GM13976 (cell line): ENCODE data around the gene FCHSD2.

ENCODE experiments used
- DNase-seq: peaks from one replicate; pipeline ENCODE4 v3.0.0; 2012; ENCODE audit warnings: low spot score
- in situ Hi-C: fragments of 300-500 bp; cut with MboI; formaldehyde crosslinking; loops from one replicate; pipeline ENCODE4 v1.12.0; 2022; ENCODE audit warnings: low sequenced_read_pairs, mixed read lengths, inconsistent platforms; ENCODE audit not compliant: unreplicated experiment
- TF ChIP-seq, protein P1 (sequence below): IDR thresholded peaks from 2 replicates; pipeline ENCODE4 v1.5.1; 2012; ENCODE audit warnings: borderline replicate concordance, mild to moderate bottlenecking; ENCODE audit not compliant: insufficient read depth; ENCODE audit errors: extremely low read depth, missing control alignments, control extremely low read depth

Gene FCHSD2

DNA sequence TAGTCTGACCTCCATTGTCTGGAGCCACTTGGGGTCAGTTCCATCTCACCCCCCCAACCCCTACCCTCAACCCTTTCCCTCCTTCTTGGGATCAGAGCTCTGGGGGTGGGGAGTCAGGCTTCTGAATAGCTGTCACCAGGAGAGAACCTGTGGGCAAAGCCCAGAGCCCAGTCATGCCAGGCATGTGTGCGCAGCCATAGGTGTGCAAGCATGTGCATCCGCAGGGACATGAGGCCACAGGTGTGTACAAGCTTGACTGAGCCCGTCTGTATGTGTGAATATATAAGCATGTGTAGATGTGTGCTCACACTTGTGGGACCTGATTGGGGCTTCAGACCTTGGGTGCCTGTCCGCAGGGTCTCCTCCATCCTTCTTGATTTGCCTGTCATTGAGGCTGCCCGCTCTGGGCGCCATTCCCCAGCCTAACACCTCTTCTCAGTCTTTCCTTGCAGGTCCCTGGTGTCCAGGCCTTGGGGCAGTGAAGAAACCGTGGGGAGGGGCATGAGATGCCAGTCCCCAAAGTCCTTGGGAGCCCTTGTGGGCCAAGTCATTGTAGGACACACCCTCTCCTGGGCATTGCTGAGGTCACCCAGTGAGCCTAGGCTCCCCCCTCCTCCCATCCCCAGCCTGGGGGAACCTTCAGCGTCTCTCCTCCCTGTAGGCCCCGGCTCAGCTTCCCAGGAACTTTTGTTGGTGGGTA lies 318.9 kb downstream of the FCHSD2 start:
- in situ Hi-C loops, result no loop called here
- DNase-seq, result no peak
- TF ChIP-seq, protein P1, sequence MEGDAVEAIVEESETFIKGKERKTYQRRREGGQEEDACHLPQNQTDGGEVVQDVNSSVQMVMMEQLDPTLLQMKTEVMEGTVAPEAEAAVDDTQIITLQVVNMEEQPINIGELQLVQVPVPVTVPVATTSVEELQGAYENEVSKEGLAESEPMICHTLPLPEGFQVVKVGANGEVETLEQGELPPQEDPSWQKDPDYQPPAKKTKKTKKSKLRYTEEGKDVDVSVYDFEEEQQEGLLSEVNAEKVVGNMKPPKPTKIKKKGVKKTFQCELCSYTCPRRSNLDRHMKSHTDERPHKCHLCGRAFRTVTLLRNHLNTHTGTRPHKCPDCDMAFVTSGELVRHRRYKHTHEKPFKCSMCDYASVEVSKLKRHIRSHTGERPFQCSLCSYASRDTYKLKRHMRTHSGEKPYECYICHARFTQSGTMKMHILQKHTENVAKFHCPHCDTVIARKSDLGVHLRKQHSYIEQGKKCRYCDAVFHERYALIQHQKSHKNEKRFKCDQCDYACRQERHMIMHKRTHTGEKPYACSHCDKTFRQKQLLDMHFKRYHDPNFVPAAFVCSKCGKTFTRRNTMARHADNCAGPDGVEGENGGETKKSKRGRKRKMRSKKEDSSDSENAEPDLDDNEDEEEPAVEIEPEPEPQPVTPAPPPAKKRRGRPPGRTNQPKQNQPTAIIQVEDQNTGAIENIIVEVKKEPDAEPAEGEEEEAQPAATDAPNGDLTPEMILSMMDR, result no peak

DNA sequence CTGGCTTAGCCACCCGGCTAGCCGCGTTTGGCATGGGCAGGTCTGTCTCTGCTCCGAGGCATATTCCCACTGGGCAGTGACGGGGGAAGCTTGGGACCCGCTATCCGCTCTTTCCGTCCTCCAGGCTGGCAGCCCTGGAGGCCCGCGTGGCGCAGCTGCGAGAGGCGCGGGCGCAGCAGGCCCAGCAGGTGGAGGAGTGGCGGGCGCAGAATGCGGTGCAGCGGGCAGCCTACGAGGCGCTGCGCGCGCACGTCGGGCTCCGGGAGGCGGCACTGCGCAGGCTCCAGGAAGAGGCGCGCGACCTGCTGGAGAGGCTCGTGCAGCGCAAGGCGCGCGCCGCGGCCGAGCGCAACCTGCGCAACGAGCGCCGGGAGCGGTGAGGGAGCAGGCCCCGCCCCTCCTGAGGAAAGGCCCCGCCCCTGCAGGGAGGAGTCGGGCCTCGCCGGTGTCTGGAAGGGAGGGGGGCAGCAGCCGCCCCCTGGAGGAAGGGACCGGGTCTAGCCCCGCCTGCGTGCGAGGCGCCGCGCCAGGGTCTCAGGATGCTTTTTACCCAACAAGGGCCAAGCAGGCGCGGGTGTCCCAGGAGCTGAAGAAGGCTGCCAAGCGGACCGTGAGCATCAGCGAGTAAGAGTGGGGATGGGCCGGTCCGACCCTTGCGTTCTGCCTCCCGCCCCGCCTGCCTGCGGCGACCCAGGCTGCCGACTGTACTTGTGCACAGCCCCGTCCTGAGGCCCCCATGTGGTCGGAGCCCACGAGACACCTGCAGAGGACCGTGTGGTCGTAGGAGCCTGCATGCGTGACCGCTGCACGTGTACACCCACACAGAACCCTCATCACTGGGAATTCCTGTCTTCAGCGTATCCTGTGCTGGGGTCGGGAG lies 320.0 kb downstream of the FCHSD2 start:
- TF ChIP-seq, protein P1, result no peak
- peak; percentile 94 for DNase-seq
- in situ Hi-C loops, result no loop called here

DNA sequence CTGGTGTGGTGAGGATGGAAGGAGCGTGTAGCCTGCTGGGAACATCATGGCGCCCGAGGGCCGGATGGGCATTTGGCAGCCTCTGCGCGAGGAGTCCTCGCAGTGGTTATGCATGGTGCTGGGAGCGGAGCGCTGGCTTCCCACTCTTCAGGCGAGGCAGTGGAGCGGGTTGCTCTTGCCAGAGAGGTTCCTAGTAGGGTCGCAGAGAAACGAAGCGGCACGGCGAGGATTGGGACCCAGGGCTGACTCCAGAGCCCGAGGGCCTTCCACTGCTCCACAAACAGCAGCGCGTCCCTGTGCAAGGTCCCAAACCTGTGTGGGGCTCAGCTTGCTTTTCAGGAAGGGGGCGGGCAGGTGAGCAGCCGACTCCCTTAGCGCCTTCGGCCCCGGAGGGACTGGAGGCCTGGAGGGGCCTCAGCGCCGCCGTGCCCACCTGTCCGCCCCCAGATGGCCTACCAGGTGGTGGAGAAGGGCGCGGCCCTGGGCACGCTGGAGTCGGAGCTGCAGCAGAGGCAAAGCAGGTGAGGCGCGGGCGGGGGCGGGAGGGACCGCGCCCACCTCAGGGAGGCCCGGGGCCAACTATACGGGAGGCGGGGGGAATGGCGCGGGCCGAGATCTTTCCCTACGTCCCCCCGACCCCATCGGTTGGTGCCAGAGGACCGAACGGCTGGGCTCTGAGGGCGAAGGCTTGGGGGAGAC lies 320.7 kb downstream of the FCHSD2 start:
- TF ChIP-seq, protein P1, result no peak
- DNase-seq, result no peak
- in situ Hi-C loops, result no loop called here

DNA sequence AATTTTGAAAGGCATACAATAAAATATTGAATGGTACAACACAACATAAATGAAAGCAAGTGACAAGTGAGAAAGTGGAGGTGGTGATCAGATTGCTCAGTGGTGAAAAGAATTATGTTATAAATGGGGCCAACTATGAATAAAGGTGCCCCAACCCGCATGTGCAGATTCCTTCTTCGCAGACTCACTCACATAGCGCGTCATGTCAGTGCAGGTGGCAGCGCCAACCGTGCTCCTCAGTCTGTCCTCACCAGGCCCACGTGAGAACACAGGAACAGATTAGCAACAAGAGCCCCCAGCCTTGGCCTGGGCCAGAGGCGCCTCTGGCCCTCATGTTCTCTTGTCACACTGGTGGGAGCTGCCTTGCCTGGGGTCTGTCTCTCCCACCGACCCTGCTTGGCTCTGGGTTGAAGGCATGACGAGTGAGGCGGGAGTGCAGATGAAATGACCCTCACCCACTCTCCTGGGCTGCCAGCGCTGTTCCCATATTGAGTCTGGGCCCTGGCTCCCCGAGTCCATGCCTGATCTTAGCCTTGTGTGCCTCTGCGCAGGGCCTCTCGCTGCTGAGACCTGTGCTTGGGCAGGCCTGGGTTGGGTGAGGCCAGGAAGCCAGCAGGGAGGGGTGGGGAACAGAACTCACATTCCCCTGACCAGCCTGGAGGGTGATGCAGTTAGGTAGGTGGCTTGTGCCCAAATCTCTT lies 321.5 kb downstream of the FCHSD2 start:
- in situ Hi-C loops, result no loop called here
- TF ChIP-seq, protein P1, result no peak
- DNase-seq, result no peak

DNA sequence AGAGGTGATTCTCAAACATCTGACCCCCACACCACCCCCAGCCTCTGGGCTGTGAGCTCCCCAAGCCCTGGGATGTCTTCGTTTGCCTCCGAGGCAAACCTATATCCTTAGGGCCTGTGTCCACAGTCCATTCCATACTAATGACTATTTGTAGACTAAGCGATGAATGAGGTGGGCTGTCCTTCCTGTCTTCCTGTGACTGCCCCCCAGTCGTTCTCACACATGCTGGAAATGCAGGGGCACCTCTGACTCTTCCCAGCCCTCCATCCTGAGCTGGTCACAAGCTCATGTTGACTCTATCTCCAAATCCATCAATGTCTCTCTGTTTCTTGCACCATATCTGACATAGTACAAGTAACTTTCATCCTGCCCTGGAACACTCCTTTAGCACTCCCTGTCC lies 323.1 kb downstream of the FCHSD2 start:
- no peak for DNase-seq
- in situ Hi-C loops, result no loop called here
- TF ChIP-seq, protein P1, result no peak

DNA sequence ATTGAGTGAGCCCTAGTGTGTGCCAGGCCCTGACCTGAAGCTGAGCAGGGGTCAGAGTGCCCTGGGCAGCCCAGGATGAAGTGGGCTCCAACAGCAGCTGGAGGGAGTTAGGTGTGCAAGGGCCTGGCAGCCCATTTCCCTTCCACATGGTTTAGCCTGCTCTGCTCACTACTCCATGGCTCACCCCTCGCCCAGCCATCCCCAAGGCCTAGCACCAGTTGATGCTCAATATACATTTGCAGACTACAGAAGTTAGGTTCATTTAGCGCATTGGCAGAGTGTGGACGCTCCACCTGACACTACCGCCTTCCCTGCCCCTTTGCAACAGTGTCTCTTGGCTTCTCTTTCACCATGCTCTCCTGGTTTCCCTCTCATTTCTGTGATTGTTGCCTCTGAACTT lies 324.2 kb downstream of the FCHSD2 start:
- no peak for DNase-seq
- TF ChIP-seq, protein P1, result no peak
- in situ Hi-C loops, result no loop called here
